IMR-90 (cell line): ENCODE results near the gene H1-8. TPM values are rescaled to one million over a fixed set of nuclear protein-coding genes. Genes with fewer than 3 reads are reported as not detected.

Experiments used
- ATAC-seq: fragments of 200-7000 bp; cut with Tn5 transposase; 2 replicates; pipeline ENCODE4 v1.9.1; 2020; ENCODE audit warnings: low read depth, mild to moderate bottlenecking, moderate library complexity
- BruUV-seq: library from RNA; stranded (reverse); fragments of 400-500 nt; replicated peaks from 2 replicates; lab custom pipeline; 2021; lab: Mats Ljungman, UMichigan
- CTCF ChIA-PET: fragments of 300-600 bp; formaldehyde crosslinking; extraction: SDS; loops from one replicate; lab custom pipeline; 2021; ENCODE audit warnings: antibody characterized with exemption; lab: Yijun Ruan, JAX
- POLR2A ChIA-PET: fragments of 300-600 bp; sonication (Branson Sonifier 250); formaldehyde crosslinking; loops from one replicate; lab custom pipeline; 2022; ENCODE audit warnings: antibody characterized with exemption; ENCODE audit not compliant: unreplicated experiment; lab: Charles Lee
- DNase-seq: peaks from one replicate; pipeline ENCODE4 v3.0.0; 2013
- H2AFZ ChIP-seq: replicated peaks from 2 replicates; pipeline ENCODE3; 2013; ENCODE audit warnings: low read length, mild to moderate bottlenecking; ENCODE audit not compliant: poor library complexity
- H2AK5ac ChIP-seq: 2 replicates; pipeline ENCODE4 v1.6.1; 2013; ENCODE audit warnings: low read depth, low read length, inconsistent platforms
- H2AK9ac ChIP-seq: replicated peaks from 2 replicates; pipeline ENCODE3; 2013; ENCODE audit warnings: mild to moderate bottlenecking, low read depth, low read length, moderate library complexity; ENCODE audit not compliant: poor library complexity
- H2BK120ac ChIP-seq: 2 replicates; pipeline ENCODE4 v1.6.1; 2013; ENCODE audit warnings: low read depth, low read length, inconsistent platforms
- H2BK15ac ChIP-seq: 3 replicates; pipeline ENCODE4 v1.6.1; 2013; ENCODE audit warnings: low read depth, low read length, inconsistent platforms
- H2BK20ac ChIP-seq: 2 replicates; pipeline ENCODE4 v1.6.1; 2013; ENCODE audit warnings: low read depth, mild to moderate bottlenecking, inconsistent platforms, low read length, moderate library complexity
- H2BK5ac ChIP-seq: 2 replicates; pipeline ENCODE4 v1.6.1; 2013; ENCODE audit warnings: mild to moderate bottlenecking, low read depth, low read length, inconsistent platforms; ENCODE audit not compliant: poor library complexity, severe bottlenecking
- H3K14ac ChIP-seq: replicated peaks from 2 replicates; pipeline ENCODE4 v1.6.1; 2013; ENCODE audit warnings: low read depth, low read length, inconsistent platforms
- H3K18ac ChIP-seq: 2 replicates; pipeline ENCODE4 v1.6.1; 2013; ENCODE audit warnings: low read depth, low read length, control low read depth
- H3K23ac ChIP-seq: 2 replicates; pipeline ENCODE4 v1.6.1; 2013; ENCODE audit warnings: low read depth, low read length, inconsistent platforms
- H3K27ac ChIP-seq: 2 replicates; pipeline ENCODE4 v1.5.1; 2013; ENCODE audit warnings: mild to moderate bottlenecking, control low read depth, low read length; ENCODE audit not compliant: insufficient read depth
- H3K27me3 ChIP-seq: 2 replicates; pipeline ENCODE4 v1.6.1; 2013; ENCODE audit warnings: low read length; ENCODE audit not compliant: control insufficient read depth, insufficient read depth
- H3K36me3 ChIP-seq: 2 replicates; pipeline ENCODE4 v1.6.1; 2013; ENCODE audit warnings: low read length, mixed read lengths; ENCODE audit not compliant: control insufficient read depth, insufficient read depth
- H3K4ac ChIP-seq: 2 replicates; pipeline ENCODE4 v1.6.1; 2013; ENCODE audit warnings: low read depth, low read length, inconsistent platforms
- H3K4me1 ChIP-seq: 2 replicates; pipeline ENCODE4 v1.6.1; 2013; ENCODE audit warnings: low read length, mixed read lengths; ENCODE audit not compliant: control insufficient read depth, insufficient read depth
- H3K4me2 ChIP-seq: 2 replicates; pipeline ENCODE4 v1.6.1; 2013; ENCODE audit warnings: low read depth, mild to moderate bottlenecking, control low read depth, low read length, moderate library complexity
- H3K4me3 ChIP-seq: 2 replicates; pipeline ENCODE4 v1.5.1; 2013; ENCODE audit warnings: low read depth, mild to moderate bottlenecking, control low read depth, low read length, moderate library complexity; ENCODE audit not compliant: insufficient read depth
- H3K56ac ChIP-seq: 2 replicates; pipeline ENCODE4 v1.6.1; 2013; ENCODE audit warnings: low read length, inconsistent platforms; ENCODE audit not compliant: insufficient read depth; ENCODE audit errors: extremely low read depth
- H3K79me1 ChIP-seq, 2 experiments: 2 replicates each; pipeline ENCODE4 v1.6.1; 2013; ENCODE audit warnings: low read length in 2 of 2, inconsistent platforms in 1 of 2, low read depth in 1 of 2
- H3K9ac ChIP-seq: 2 replicates; pipeline ENCODE4 v1.6.1; 2013; ENCODE audit warnings: low read depth, low read length, control low read depth
- H3K9me1 ChIP-seq: 2 replicates; pipeline ENCODE4 v1.6.1; 2013; ENCODE audit warnings: low read length, inconsistent platforms; ENCODE audit not compliant: insufficient read depth
- H3K9me3 ChIP-seq: 2 replicates; pipeline ENCODE4 v1.6.1; 2013; ENCODE audit warnings: low read length; ENCODE audit not compliant: control insufficient read depth, insufficient read depth
- H4K20me1 ChIP-seq: 2 replicates; pipeline ENCODE4 v1.6.1; 2013; ENCODE audit warnings: low read length, inconsistent platforms; ENCODE audit not compliant: insufficient read depth
- H4K5ac ChIP-seq: 2 replicates; pipeline ENCODE4 v1.6.1; 2013; ENCODE audit warnings: mild to moderate bottlenecking, low read depth, low read length, control low read depth
- H4K8ac ChIP-seq, 2 experiments: 2 replicates each; pipeline ENCODE4 v1.6.1; 2013; ENCODE audit warnings: low read depth in 2 of 2, low read length in 2 of 2, control low read depth in 1 of 2, inconsistent platforms in 1 of 2
- H4K91ac ChIP-seq: 2 replicates; pipeline ENCODE4 v1.6.1; 2013; ENCODE audit warnings: low read depth, low read length, inconsistent platforms; ENCODE audit not compliant: insufficient read depth
- CEBPB ChIP-seq: IDR thresholded peaks from 2 replicates; pipeline ENCODE4 v1.6.1; 2012; ENCODE audit warnings: low read depth, low read length, improper control_type of control experiment
- CHD1 ChIP-seq: IDR thresholded peaks from 2 replicates; pipeline ENCODE4 v1.6.1; 2012; ENCODE audit warnings: low read depth, low read length, improper control_type of control experiment
- CTCF ChIP-seq: conservative IDR thresholded peaks from 2 replicates; pipeline ENCODE4 v1.5.1; 2012; ENCODE audit warnings: mild to moderate bottlenecking, low read depth, low read length, improper control_type of control experiment
- MAFK ChIP-seq: IDR thresholded peaks from 2 replicates; pipeline ENCODE4 v1.6.1; 2012; ENCODE audit warnings: low read depth, low read length, improper control_type of control experiment
- MAZ ChIP-seq: IDR thresholded peaks from 2 replicates; pipeline ENCODE4 v1.6.1; 2012; ENCODE audit warnings: low read depth, mild to moderate bottlenecking, low read length, improper control_type of control experiment, moderate library complexity, borderline replicate concordance
- MXI1 ChIP-seq: IDR thresholded peaks from 2 replicates; pipeline ENCODE4 v1.6.1; 2012; ENCODE audit warnings: low read depth, mild to moderate bottlenecking, low read length, moderate library complexity, borderline replicate concordance
- NFE2L2 ChIP-seq: fragments of 150-350 bp; IDR thresholded peaks from 2 replicates; pipeline ENCODE4 v1.6.1; 2016; ENCODE audit warnings: low read depth, mild to moderate bottlenecking, low read length
- POLR2A ChIP-seq: IDR thresholded peaks from 2 replicates; pipeline ENCODE4 v1.6.1; 2012; ENCODE audit warnings: mild to moderate bottlenecking, low read depth, low read length
- RAD21 ChIP-seq: IDR thresholded peaks from 2 replicates; pipeline ENCODE4 v1.6.1; 2012; ENCODE audit warnings: low read length, improper control_type of control experiment
- RCOR1 ChIP-seq: IDR thresholded peaks from 2 replicates; pipeline ENCODE4 v1.6.1; 2012; ENCODE audit warnings: mild to moderate bottlenecking, low read length, improper control_type of control experiment; ENCODE audit not compliant: insufficient replicate concordance
- SMC3 ChIP-seq: fragments of 150-350 bp; IDR thresholded peaks from 2 replicates; pipeline ENCODE4 v1.6.1; 2016; ENCODE audit warnings: low read depth, mild to moderate bottlenecking, antibody characterized with exemption, low read length, moderate library complexity
- USF2 ChIP-seq: fragments of 150-350 bp; IDR thresholded peaks from 2 replicates; pipeline ENCODE4 v1.6.1; 2017; ENCODE audit warnings: mild to moderate bottlenecking, antibody characterized with exemption, low read length, low read depth
- WGBS, 2 experiments: methylation state at CpG; one replicate each; pipeline versions ENCODE4 v1.1.5 to v1.1.7; 2013; ENCODE audit warnings: missing lambda C conversion rate in 2 of 2; ENCODE audit not compliant: insufficient read length in 1 of 2; ENCODE audit errors: extremely low coverage in 2 of 2; 5-methylcytosine and 5-hydroxymethylcytosine counted together
- dilution Hi-C: fragments of 300-500 bp; cut with HindIII; formaldehyde crosslinking; loops from one replicate; pipeline ENCODE4 v1.14.3; 2018; ENCODE audit warnings: low sequenced_read_pairs; ENCODE audit not compliant: unreplicated experiment
- in situ Hi-C: fragments of 300-500 bp; cut with MboI; formaldehyde crosslinking; loops from 3 replicates; pipeline ENCODE4 v1.14.3; 2019; ENCODE audit warnings: low sequenced_read_pairs, inconsistent platforms, mixed read lengths
- intact Hi-C: fragments of 100-400 bp; cut with micrococcal nuclease; formaldehyde crosslinking; loops from 2 replicates; pipeline ENCODE4 v1.10.0; 2022
- polyA plus RNA-seq, 3 experiments: library from polyadenylated mRNA; depleted of rRNA; stranded (reverse); fragments of >200 nt; gene quantifications; 2 replicates each; pipeline ENCODE4 v1.2.3, GENCODE V29; 2012; ENCODE audit warnings: low replicate concordance in 1 of 3
- total RNA-seq: library from RNA; depleted of rRNA; stranded (reverse); fragments of >200 nt; gene quantifications from 2 replicates; pipeline ENCODE4 v1.2.3, GENCODE V29; 2012
- TF ChIP-seq, protein P1 (sequence below): fragments of 150-350 bp; IDR thresholded peaks from 2 replicates; pipeline ENCODE4 v1.6.1; 2016; ENCODE audit warnings: low read depth, mild to moderate bottlenecking, low read length, moderate library complexity, borderline replicate concordance

Gene H1-8
- total and polyA plus RNA-seq, 2 of the 4 experiments (the other 2 are of a cell fraction): not detected

DNA sequence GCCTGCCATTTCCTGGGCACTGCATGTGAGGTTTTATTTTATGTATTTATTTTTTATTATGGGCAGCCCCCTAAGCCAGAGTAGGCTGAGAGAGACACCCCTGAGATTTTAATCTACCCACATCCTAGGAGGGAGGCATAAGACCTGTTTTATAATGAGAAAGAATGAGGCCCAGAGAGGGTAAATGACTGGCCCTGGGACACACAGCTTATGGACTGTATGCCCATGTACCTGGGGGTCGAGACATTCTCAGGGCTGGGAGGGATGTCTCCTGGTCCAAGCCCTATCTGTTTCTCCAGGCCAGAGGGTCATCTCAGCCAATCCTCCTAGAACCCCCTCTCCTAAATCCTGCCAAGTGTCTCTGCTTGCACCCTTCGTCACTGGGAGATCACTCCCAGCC, 57.4 kb downstream of the H1-8 start:
- no peak overlapping the region for H3K4me2 ChIP-seq
- no peak for DNase-seq
- WGBS, 2 experiments: 94% methylated on average over 2 of the region's 2 CpGs; no CpG with 5 or more reads in 1 of the 2 experiments

More for the DNA sequence above, 57.4 kb downstream of the H1-8 start:
- H2BK20ac ChIP-seq: no peak overlapping the region
- H2AFZ ChIP-seq: no peak overlapping the region
- peaks cover 35% of the 10 kb centered on the region for H4K20me1 ChIP-seq
- POLR2A ChIA-PET: no interaction called here
- no peak overlapping the region for H4K5ac ChIP-seq
- H2BK120ac ChIP-seq: no peak overlapping the region
- no peak overlapping the region for H3K56ac ChIP-seq
- peaks cover 57% of the 10 kb centered on the region for H3K4me1 ChIP-seq
- CTCF ChIA-PET: no interaction called here
- H3K27ac ChIP-seq: no peak overlapping the region
- no peak for ATAC-seq
- H3K9me1 ChIP-seq: peaks cover 37% of the 10 kb centered on the region
- intact Hi-C loops (loop anchor here (5.0 kb wide), 1 partner anchor 218 kb away; no protein-coding TSS in a partner anchor), in situ Hi-C loops (loop anchor here (5.0 to 25.0 kb wide), 2 partner anchors 108 to 213 kb away; no protein-coding TSS in a partner anchor), dilution Hi-C loops (no loop called here)
- H3K36me3 ChIP-seq: no peaks in the 10 kb centered on the region
- no peaks in the 10 kb centered on the region for H3K9me3 ChIP-seq
- peak overlapping the region; percentile 94 for H2AK5ac ChIP-seq
- H3K9ac ChIP-seq: no peak overlapping the region
- H3K14ac ChIP-seq: no peak overlapping the region
- no peak overlapping the region for H2BK15ac ChIP-seq
- H3K23ac ChIP-seq: no peak overlapping the region
- H3K27me3 ChIP-seq: no peaks in the 10 kb centered on the region
- H3K4me3 ChIP-seq: no peak overlapping the region
- H2AK9ac ChIP-seq: no peak overlapping the region
- H4K91ac ChIP-seq: no peak overlapping the region
- no peak overlapping the region; the same call in 1 of the 2 replicates for H3K4ac ChIP-seq
- no peak overlapping the region for H3K18ac ChIP-seq
- BruUV-seq: no TSS peak
- no peak overlapping the region for H2BK5ac ChIP-seq
- TF ChIP-seq USF2 (no peak), RAD21 (no peak), MAFK (no peak), CEBPB (no peak), NFE2L2 (no peak), MXI1 (no peak), CHD1 (no peak), POLR2A (no peak), RCOR1 (no peak), MAZ (no peak), SMC3 (no peak), CTCF (no peak)
- TF ChIP-seq, protein P1, sequence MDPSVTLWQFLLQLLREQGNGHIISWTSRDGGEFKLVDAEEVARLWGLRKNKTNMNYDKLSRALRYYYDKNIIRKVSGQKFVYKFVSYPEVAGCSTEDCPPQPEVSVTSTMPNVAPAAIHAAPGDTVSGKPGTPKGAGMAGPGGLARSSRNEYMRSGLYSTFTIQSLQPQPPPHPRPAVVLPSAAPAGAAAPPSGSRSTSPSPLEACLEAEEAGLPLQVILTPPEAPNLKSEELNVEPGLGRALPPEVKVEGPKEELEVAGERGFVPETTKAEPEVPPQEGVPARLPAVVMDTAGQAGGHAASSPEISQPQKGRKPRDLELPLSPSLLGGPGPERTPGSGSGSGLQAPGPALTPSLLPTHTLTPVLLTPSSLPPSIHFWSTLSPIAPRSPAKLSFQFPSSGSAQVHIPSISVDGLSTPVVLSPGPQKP: no peak
- peaks cover 27 to 83% of the 10 kb centered on the region in 2 experiments for H3K79me1 ChIP-seq
- H4K8ac ChIP-seq: no peak overlapping the region
